Nephron (organoid): ENCODE data around the gene CD22.

Experiments used
- H3K27ac Mint-ChIP-seq, 3 experiments: 2 replicates each; pipeline ENCODE4 v1.8.0; 2020; ENCODE audit warnings: mixed read lengths in 3 of 3, mild to moderate bottlenecking in 2 of 3, moderate library complexity in 1 of 3
- H3K27me3 Mint-ChIP-seq: 2 replicates; pipeline ENCODE4 v1.8.0; 2021; ENCODE audit warnings: low read depth, mild to moderate bottlenecking, moderate library complexity, mixed read lengths
- H3K36me3 Mint-ChIP-seq: 2 replicates; pipeline ENCODE4 v1.8.0; 2020; ENCODE audit warnings: low read depth, mixed read lengths
- H3K4me1 Mint-ChIP-seq: 2 replicates; pipeline ENCODE4 v1.8.0; 2020; ENCODE audit warnings: mixed read lengths
- H3K4me3 Mint-ChIP-seq, 3 experiments: 2 replicates each; pipeline ENCODE4 v1.8.0; 2020; ENCODE audit warnings: mild to moderate bottlenecking in 3 of 3, mixed read lengths in 3 of 3, moderate library complexity in 2 of 3
- H3K9me3 Mint-ChIP-seq: 2 replicates; pipeline ENCODE4 v1.8.0; 2020; ENCODE audit warnings: mixed read lengths
- TF ChIP-seq, protein P1 (sequence below), 3 experiments: fragments of 200-600 bp; sonication (generic); IDR thresholded peaks; one replicate each; pipeline ENCODE4 v1.5.0; 2021; ENCODE audit warnings: antibody characterized with exemption in 3 of 3; ENCODE audit not compliant: unreplicated experiment in 3 of 3

Gene CD22

DNA sequence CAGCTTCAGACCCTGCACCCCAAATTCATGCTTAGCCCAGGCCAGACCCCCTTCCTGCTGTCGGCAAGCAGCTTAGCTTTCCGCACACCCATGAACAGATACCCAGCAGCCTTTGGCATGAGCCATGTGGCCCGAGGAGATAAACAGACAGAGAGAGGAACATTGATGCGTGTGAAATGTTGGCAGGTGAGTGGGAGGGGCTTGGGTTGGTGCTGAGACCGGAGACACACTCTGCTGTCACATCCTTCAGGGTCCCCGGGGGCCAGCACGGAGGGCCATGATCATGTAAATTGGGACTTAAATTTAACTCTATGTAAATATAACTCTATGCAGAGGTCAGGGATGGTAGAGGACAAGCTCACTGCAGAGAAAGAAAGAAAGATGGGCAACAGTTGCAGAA lies 1.5 kb downstream of the CD22 start:
- TF ChIP-seq, protein P1, sequence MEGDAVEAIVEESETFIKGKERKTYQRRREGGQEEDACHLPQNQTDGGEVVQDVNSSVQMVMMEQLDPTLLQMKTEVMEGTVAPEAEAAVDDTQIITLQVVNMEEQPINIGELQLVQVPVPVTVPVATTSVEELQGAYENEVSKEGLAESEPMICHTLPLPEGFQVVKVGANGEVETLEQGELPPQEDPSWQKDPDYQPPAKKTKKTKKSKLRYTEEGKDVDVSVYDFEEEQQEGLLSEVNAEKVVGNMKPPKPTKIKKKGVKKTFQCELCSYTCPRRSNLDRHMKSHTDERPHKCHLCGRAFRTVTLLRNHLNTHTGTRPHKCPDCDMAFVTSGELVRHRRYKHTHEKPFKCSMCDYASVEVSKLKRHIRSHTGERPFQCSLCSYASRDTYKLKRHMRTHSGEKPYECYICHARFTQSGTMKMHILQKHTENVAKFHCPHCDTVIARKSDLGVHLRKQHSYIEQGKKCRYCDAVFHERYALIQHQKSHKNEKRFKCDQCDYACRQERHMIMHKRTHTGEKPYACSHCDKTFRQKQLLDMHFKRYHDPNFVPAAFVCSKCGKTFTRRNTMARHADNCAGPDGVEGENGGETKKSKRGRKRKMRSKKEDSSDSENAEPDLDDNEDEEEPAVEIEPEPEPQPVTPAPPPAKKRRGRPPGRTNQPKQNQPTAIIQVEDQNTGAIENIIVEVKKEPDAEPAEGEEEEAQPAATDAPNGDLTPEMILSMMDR (IDR thresholded peaks at IDR 0.05; ENCODE audit: unreplicated experiment in 3 of 3), result no peak
- H3K27me3 Mint-ChIP-seq, result peaks cover 14% of the 10 kb centered on the region
- H3K27ac Mint-ChIP-seq, result no peak overlapping the region
- H3K4me1 Mint-ChIP-seq, result no peaks in the 10 kb centered on the region
- H3K4me3 Mint-ChIP-seq, result no peak overlapping the region
- H3K9me3 Mint-ChIP-seq, result no peaks in the 10 kb centered on the region
- no peaks in the 10 kb centered on the region for H3K36me3 Mint-ChIP-seq

DNA sequence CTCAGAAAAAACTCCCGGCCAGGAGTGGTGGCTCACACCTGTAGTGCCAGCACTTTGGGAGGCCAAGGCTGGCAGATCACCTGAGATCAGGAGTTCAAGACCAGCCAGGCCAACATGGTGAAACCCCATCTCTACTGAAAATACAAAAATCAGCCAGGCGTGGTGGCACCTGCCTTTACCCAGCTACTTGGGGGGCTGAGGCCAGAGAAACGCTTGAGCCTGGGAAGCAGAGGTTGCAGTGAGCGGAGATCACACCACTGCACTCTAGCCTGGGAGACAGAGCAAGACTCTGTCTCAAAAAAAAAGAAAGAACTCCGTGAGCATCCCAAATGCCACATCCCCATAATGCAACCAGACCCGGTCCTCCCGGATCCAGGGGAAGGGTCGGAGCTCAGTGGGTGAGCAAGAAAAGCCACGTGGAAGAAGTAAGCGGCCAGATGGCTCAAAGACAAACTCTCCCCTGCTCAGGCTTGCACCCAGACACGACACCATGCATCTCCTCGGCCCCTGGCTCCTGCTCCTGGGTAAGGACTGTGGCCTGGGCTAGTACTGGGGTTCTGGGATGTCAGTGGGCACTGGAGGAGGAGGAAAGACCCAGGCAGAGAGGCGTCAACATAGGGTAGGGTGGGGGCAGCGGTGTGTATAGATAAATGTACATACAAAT lies 2.7 kb downstream of the CD22 start:
- no peak overlapping the region for H3K27ac Mint-ChIP-seq
- H3K36me3 Mint-ChIP-seq, result no peaks in the 10 kb centered on the region
- H3K9me3 Mint-ChIP-seq, result no peaks in the 10 kb centered on the region
- H3K4me3 Mint-ChIP-seq, result no peak overlapping the region
- no peaks in the 10 kb centered on the region for H3K4me1 Mint-ChIP-seq
- peaks cover 18% of the 10 kb centered on the region for H3K27me3 Mint-ChIP-seq
- TF ChIP-seq, protein P1 (IDR thresholded peaks at IDR 0.05; ENCODE audit: unreplicated experiment in 3 of 3), result no peak

DNA sequence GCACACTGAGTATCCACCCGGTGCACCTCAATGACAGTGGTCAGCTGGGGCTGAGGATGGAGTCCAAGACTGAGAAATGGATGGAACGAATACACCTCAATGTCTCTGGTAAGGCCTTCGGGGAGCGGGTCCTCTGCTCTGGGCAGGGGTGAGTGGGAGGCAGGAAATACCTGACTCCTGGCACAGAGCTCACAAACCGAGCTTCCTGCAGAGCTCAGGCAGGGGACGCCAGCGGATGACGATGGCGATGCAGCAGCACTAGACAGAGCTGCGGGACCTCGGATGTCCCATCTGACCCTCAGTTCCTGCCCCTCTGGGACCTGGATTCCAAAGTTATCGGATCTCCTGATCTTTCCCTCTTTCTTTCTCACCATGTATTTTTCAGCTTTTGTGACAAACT lies 3.8 kb downstream of the CD22 start:
- Mint-ChIP-seq H3K4me3 (no peak overlapping the region), H3K27me3 (peaks cover 19% of the 10 kb centered on the region), H3K4me1 (no peaks in the 10 kb centered on the region), H3K9me3 (no peaks in the 10 kb centered on the region), H3K27ac (no peak overlapping the region), H3K36me3 (no peaks in the 10 kb centered on the region)
- TF ChIP-seq, protein P1 (IDR thresholded peaks at IDR 0.05; ENCODE audit: unreplicated experiment in 3 of 3), result no peak

DNA sequence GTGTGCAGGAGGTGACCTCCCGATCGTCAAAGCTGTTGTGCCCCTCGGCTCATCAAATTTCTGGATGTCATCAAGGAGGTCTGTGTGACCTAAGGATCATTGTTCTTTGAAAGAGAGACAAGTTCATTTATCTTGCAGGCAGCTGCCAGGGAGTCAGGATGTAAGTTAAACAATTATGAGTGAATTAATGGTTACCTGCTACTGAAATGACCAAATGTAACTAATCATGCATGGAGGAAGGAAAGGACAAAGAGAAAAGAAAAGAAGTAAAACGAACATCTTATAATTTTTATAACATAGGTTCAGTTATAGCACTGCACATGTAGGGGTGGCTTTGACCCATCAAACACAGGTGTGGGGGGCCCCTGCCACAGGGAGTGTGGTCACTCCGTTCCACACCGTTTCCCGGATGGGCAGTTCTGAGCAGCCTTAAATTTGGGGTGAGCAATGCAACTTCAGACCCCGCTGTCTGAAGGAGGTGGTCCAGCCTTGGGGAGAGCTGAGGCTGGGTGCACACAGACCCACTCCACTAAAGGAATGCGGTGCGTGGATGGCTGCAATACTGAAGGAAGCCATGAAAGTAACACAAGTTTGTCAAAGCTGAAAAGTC lies 5.3 kb downstream of the CD22 start:
- Mint-ChIP-seq H3K36me3 (no peaks in the 10 kb centered on the region), H3K27ac (no peak overlapping the region), H3K9me3 (no peaks in the 10 kb centered on the region), H3K4me3 (no peak overlapping the region), H3K4me1 (no peaks in the 10 kb centered on the region), H3K27me3 (peaks cover 15% of the 10 kb centered on the region)
- TF ChIP-seq, protein P1 (IDR thresholded peaks at IDR 0.05; ENCODE audit: unreplicated experiment in 3 of 3), result no peak

DNA sequence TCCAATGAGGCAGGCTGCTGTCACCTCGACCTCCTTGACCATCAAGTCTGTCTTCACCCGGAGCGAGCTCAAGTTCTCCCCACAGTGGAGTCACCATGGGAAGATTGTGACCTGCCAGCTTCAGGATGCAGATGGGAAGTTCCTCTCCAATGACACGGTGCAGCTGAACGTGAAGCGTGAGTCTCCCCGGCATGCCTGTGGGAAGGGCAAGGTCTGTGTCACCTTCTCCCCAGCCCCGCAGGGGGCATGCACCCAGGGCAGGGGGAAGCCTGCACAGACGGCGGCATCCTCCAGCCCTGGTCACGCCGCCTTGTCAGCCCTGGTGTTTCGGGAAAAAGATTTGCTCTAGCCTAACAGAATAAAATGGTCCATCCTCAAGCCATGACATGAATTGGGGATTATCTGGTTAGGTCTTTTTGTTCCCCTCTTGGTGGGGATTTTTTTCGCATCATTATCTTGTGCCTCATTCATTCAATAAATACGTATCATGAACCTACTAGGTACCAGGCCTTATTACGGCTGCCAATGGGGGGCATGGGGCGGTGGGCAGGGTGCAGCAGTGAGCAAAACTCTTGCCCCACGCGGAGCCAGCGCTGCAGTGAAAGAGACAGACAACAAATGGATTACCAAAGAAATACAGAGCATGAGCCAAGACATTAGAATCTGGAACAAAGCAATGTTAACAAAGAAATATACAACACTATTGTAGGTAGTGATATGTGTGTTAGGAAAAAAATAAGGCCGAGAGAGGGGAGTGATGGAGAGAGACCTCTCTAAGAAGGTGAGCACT lies 7.4 kb downstream of the CD22 start:
- TF ChIP-seq, protein P1 (IDR thresholded peaks at IDR 0.05; ENCODE audit: unreplicated experiment in 3 of 3), result no peak
- Mint-ChIP-seq H3K4me1 (no peaks in the 10 kb centered on the region), H3K27ac (no peak overlapping the region)

More for the DNA sequence above, 7.4 kb downstream of the CD22 start:
- H3K4me3 Mint-ChIP-seq, result no peak overlapping the region
- H3K27me3 Mint-ChIP-seq, result peaks cover 22% of the 10 kb centered on the region
- H3K36me3 Mint-ChIP-seq, result no peaks in the 10 kb centered on the region
- no peaks in the 10 kb centered on the region for H3K9me3 Mint-ChIP-seq
